SK-N-SH treated with all-trans-retinoic acid at 6 μM for 48 hours (cell line): ENCODE measurements around the gene KLHL29.

Source experiments
- ESRRG ChIP-seq: fragments of 250-450 bp; sonication (Bioruptor Pico); IDR thresholded peaks from 2 replicates; pipeline ENCODE4 v1.6.1; 2021; ENCODE audit warnings: mild to moderate bottlenecking
- ISL1 ChIP-seq: fragments of 250-450 bp; sonication (Bioruptor Pico); IDR thresholded peaks from 2 replicates; pipeline ENCODE4 v2.1.2; 2022; ENCODE audit warnings: mild to moderate bottlenecking, moderate library complexity
- OSR1 ChIP-seq: fragments of 250-450 bp; sonication (Bioruptor Pico); IDR thresholded peaks from 2 replicates; pipeline ENCODE4 v1.8.0; 2022; ENCODE audit warnings: moderate library complexity, mild to moderate bottlenecking, inconsistent platforms
- RARB ChIP-seq: fragments of 250-450 bp; sonication (Bioruptor Pico); IDR thresholded peaks from 2 replicates; pipeline ENCODE4 v1.8.0; 2021; ENCODE audit warnings: mild to moderate bottlenecking, moderate library complexity
- SNAI2 ChIP-seq: fragments of 250-450 bp; sonication (Bioruptor Pico); IDR thresholded peaks from 2 replicates; pipeline ENCODE4 v1.5.0; 2020; ENCODE audit warnings: mild to moderate bottlenecking, moderate library complexity
- TCF4 ChIP-seq: fragments of 250-450 bp; sonication (Bioruptor Pico); IDR thresholded peaks from 2 replicates; pipeline ENCODE4 v1.8.0; 2021; ENCODE audit warnings: mild to moderate bottlenecking, moderate library complexity, borderline replicate concordance
- TOX ChIP-seq: fragments of 250-450 bp; sonication (Bioruptor Pico); IDR thresholded peaks from 2 replicates; pipeline ENCODE4 v1.8.0; 2021; ENCODE audit warnings: mild to moderate bottlenecking, moderate library complexity, borderline replicate concordance
- ZFP3 ChIP-seq: fragments of 250-450 bp; sonication (Bioruptor Pico); IDR thresholded peaks from 2 replicates; pipeline ENCODE4 v1.5.0; 2020; ENCODE audit warnings: mild to moderate bottlenecking, moderate library complexity
- ZNF565 ChIP-seq: fragments of 450-650 bp; formaldehyde crosslinking; conservative IDR thresholded peaks from 2 replicates; pipeline ENCODE4 v1.5.0; 2020; ENCODE audit warnings: low read depth, mild to moderate bottlenecking, moderate library complexity
- ZNF8 ChIP-seq: fragments of 450-650 bp; formaldehyde crosslinking; IDR thresholded peaks from 2 replicates; pipeline ENCODE4 v1.5.0; 2020; ENCODE audit warnings: mild to moderate bottlenecking, moderate library complexity
- TF ChIP-seq, protein P1 (sequence below): fragments of 250-450 bp; sonication (Bioruptor Pico); IDR thresholded peaks from 2 replicates; pipeline ENCODE4 v1.8.0; 2021; ENCODE audit warnings: low read depth, mild to moderate bottlenecking, moderate library complexity, borderline replicate concordance
- TF ChIP-seq, protein P2 (sequence below): fragments of 250-450 bp; sonication (Bioruptor Pico); IDR thresholded peaks from 2 replicates; pipeline ENCODE4 v1.5.0; 2020; ENCODE audit warnings: mild to moderate bottlenecking, moderate library complexity
- TF ChIP-seq, protein P3 (sequence below): fragments of 250-450 bp; sonication (Bioruptor Pico); IDR thresholded peaks from 2 replicates; pipeline ENCODE4 v1.5.1; 2020; ENCODE audit warnings: low read depth, mild to moderate bottlenecking, moderate library complexity
- TF ChIP-seq, protein P4 (sequence below): fragments of 250-450 bp; sonication (Bioruptor Pico); IDR thresholded peaks from 2 replicates; pipeline ENCODE4 v1.8.0; 2020; ENCODE audit warnings: mild to moderate bottlenecking, moderate library complexity, borderline replicate concordance

DNA sequence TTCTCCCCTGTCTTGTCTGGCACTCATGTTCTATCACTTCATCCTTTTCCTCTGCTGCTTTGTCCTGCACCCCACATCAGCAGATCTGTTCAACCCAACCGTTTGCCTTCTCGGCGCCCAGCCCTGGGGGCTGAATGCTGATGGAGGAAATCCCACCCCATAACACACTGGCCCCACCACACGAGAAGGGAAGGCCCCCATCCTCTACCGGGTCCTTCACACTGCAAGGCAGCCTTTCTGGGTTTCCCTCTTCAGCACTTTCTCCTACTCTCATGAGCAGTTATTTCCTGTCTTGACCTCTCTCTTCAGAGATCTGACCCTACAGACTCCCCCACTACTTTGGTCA lies 314.6 kb downstream of the KLHL29 start:
- TF ChIP-seq, protein P1, sequence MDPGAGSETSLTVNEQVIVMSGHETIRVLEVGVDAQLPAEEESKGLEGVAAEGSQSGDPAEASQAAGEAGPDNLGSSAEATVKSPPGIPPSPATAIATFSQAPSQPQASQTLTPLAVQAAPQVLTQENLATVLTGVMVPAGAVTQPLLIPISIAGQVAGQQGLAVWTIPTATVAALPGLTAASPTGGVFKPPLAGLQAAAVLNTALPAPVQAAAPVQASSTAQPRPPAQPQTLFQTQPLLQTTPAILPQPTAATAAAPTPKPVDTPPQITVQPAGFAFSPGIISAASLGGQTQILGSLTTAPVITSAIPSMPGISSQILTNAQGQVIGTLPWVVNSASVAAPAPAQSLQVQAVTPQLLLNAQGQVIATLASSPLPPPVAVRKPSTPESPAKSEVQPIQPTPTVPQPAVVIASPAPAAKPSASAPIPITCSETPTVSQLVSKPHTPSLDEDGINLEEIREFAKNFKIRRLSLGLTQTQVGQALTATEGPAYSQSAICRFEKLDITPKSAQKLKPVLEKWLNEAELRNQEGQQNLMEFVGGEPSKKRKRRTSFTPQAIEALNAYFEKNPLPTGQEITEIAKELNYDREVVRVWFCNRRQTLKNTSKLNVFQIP, result no peak
- TF ChIP-seq ZFP3 (CRISPR knock-in tag), result no peak
- no peak for TF ChIP-seq OSR1 (CRISPR knock-in tag)
- TF ChIP-seq, protein P2, sequence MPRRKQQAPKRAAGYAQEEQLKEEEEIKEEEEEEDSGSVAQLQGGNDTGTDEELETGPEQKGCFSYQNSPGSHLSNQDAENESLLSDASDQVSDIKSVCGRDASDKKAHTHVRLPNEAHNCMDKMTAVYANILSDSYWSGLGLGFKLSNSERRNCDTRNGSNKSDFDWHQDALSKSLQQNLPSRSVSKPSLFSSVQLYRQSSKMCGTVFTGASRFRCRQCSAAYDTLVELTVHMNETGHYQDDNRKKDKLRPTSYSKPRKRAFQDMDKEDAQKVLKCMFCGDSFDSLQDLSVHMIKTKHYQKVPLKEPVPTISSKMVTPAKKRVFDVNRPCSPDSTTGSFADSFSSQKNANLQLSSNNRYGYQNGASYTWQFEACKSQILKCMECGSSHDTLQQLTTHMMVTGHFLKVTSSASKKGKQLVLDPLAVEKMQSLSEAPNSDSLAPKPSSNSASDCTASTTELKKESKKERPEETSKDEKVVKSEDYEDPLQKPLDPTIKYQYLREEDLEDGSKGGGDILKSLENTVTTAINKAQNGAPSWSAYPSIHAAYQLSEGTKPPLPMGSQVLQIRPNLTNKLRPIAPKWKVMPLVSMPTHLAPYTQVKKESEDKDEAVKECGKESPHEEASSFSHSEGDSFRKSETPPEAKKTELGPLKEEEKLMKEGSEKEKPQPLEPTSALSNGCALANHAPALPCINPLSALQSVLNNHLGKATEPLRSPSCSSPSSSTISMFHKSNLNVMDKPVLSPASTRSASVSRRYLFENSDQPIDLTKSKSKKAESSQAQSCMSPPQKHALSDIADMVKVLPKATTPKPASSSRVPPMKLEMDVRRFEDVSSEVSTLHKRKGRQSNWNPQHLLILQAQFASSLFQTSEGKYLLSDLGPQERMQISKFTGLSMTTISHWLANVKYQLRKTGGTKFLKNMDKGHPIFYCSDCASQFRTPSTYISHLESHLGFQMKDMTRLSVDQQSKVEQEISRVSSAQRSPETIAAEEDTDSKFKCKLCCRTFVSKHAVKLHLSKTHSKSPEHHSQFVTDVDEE (CRISPR knock-in tag), result no peak
- no peak for TF ChIP-seq ESRRG (CRISPR knock-in tag)
- no peak for TF ChIP-seq TCF4
- TF ChIP-seq ISL1, result no peak
- TF ChIP-seq, protein P3, sequence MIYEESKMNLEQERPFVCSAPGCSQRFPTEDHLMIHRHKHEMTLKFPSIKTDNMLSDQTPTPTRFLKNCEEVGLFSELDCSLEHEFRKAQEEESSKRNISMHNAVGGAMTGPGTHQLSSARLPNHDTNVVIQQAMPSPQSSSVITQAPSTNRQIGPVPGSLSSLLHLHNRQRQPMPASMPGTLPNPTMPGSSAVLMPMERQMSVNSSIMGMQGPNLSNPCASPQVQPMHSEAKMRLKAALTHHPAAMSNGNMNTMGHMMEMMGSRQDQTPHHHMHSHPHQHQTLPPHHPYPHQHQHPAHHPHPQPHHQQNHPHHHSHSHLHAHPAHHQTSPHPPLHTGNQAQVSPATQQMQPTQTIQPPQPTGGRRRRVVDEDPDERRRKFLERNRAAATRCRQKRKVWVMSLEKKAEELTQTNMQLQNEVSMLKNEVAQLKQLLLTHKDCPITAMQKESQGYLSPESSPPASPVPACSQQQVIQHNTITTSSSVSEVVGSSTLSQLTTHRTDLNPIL (CRISPR knock-in tag), result no peak
- TF ChIP-seq, protein P4, sequence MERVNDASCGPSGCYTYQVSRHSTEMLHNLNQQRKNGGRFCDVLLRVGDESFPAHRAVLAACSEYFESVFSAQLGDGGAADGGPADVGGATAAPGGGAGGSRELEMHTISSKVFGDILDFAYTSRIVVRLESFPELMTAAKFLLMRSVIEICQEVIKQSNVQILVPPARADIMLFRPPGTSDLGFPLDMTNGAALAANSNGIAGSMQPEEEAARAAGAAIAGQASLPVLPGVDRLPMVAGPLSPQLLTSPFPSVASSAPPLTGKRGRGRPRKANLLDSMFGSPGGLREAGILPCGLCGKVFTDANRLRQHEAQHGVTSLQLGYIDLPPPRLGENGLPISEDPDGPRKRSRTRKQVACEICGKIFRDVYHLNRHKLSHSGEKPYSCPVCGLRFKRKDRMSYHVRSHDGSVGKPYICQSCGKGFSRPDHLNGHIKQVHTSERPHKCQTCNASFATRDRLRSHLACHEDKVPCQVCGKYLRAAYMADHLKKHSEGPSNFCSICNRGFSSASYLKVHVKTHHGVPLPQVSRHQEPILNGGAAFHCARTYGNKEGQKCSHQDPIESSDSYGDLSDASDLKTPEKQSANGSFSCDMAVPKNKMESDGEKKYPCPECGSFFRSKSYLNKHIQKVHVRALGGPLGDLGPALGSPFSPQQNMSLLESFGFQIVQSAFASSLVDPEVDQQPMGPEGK, result no peak
- TF ChIP-seq SNAI2, result no peak
- no peak for TF ChIP-seq ZNF8 (CRISPR knock-in tag)
- TF ChIP-seq RARB (CRISPR knock-in tag), result no peak
- no peak for TF ChIP-seq TOX (CRISPR knock-in tag)
- no peak for TF ChIP-seq ZNF565
